Fibroblast of lung (primary cell): ENCODE measurements around the gene KBTBD13.

ENCODE experiments used
- CTCF ChIP-seq, 2 donors: IDR thresholded peaks in 1 of 2; conservative IDR thresholded peaks in 1 of 2; 1 replicate in 1 of 2; 2 replicates in 1 of 2; pipeline ENCODE4 v1.5.1; 2011 to 2012; ENCODE audit warnings: low read length in 2 of 2, control low read depth in 1 of 2, inconsistent platforms in 1 of 2, low read depth in 1 of 2, mild to moderate bottlenecking in 1 of 2
- EZH2 ChIP-seq: IDR thresholded peaks from 2 replicates; pipeline ENCODE4 v1.5.1; 2012; ENCODE audit warnings: low read length, control low read depth, mild to moderate bottlenecking; ENCODE audit errors: missing control alignments

DNA sequence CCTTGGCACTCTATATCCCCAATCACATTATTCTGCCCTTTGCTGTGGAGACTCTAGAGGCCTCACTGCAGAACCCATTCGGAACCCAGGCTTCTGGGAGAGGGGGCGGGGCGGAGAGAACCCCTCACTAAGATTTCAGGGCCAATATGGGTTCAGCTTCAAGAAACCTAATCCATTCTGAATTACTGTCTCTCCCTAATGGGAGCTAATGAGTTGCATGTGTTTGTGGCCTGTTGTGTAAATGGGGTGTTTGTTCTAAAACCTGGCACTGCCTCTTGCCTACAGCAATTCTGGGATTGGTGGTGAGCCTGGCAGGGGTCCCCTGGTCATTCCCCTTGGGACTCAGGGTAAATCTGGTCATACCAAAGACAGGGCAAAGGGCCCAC lies 8.2 kb upstream of the KBTBD13 start:
- TF ChIP-seq CTCF (conservative IDR thresholded peaks at IDR 0.05 in 1 of 2, IDR thresholded peaks at IDR 0.05 in 1 of 2; ENCODE audit: low read depth in 1 of 2, low read length in 2 of 2) = no peak
- no peak for TF ChIP-seq EZH2
